HepG2 (cell line): Measurements from ENCODE around the gene AKAP1. TPM values are rescaled to one million over a fixed set of nuclear protein-coding genes. Genes with fewer than 3 reads are reported as not detected.

Source experiments
- BHLHE40 ChIP-seq: IDR thresholded peaks from 2 replicates; pipeline ENCODE4 v1.6.1; 2011; ENCODE audit warnings: low read length, improper control_type of control experiment
- ETV5 ChIP-seq: IDR thresholded peaks from 2 replicates; pipeline ENCODE4 v1.6.1; 2018; ENCODE audit warnings: missing biosample characterization, missing genetic modification reagents, inconsistent platforms, borderline replicate concordance
- GABPA ChIP-seq, 2 experiments: IDR thresholded peaks; 2 replicates each; pipeline ENCODE4 v1.6.1; 2011 to 2016; ENCODE audit warnings: low read depth in 2 of 2, low read length in 1 of 2, missing biosample characterization in 1 of 2, missing genetic modification characterization in 1 of 2
- HNRNPLL ChIP-seq: fragments of 200-400 bp; formaldehyde crosslinking; IDR thresholded peaks from 2 replicates; pipeline ENCODE4 v1.6.1; 2017; ENCODE audit warnings: mild to moderate bottlenecking, low read depth, low read length; ENCODE audit not compliant: poor library complexity, severe bottlenecking
- HOXA9 ChIP-seq: sonication (generic); formaldehyde crosslinking; IDR thresholded peaks from 2 replicates; pipeline ENCODE4 v1.8.1; 2022; ENCODE audit warnings: missing genetic modification reagents, mild to moderate bottlenecking, moderate library complexity, borderline replicate concordance
- KDM5A ChIP-seq: fragments of 200-600 bp; sonication (generic); IDR thresholded peaks from 2 replicates; pipeline ENCODE4 v1.7.0; 2018; ENCODE audit warnings: antibody characterized with exemption, mild to moderate bottlenecking, low read length, borderline replicate concordance
- NFATC3 ChIP-seq: sonication (generic); formaldehyde crosslinking; IDR thresholded peaks from 2 replicates; pipeline ENCODE4 v1.5.1; 2020; ENCODE audit warnings: mild to moderate bottlenecking, missing genetic modification reagents
- REL ChIP-seq: sonication (generic); formaldehyde crosslinking; conservative IDR thresholded peaks from 2 replicates; pipeline ENCODE4 v1.8.0; 2022; ENCODE audit warnings: mild to moderate bottlenecking, missing genetic modification reagents, moderate library complexity
- SAFB2 ChIP-seq: sonication (generic); formaldehyde crosslinking; IDR thresholded peaks from 2 replicates; pipeline ENCODE4 v1.5.1; 2020; ENCODE audit warnings: missing genetic modification reagents, low read depth, mild to moderate bottlenecking, borderline replicate concordance
- TAF15 ChIP-seq: fragments of 200-400 bp; formaldehyde crosslinking; IDR thresholded peaks from one replicate; pipeline ENCODE4 v1.6.1; 2018; ENCODE audit warnings: mild to moderate bottlenecking, low read depth, low read length; ENCODE audit not compliant: poor library complexity, severe bottlenecking
- ZFP36 ChIP-seq: fragments of 150-350 bp; IDR thresholded peaks from 2 replicates; pipeline ENCODE4 v1.6.1; 2018; ENCODE audit warnings: borderline replicate concordance, low read length, low read depth; ENCODE audit not compliant: partially characterized antibody
- ZNF570 ChIP-seq: sonication (generic); formaldehyde crosslinking; IDR thresholded peaks from 2 replicates; pipeline ENCODE4 v1.4.0; 2020; ENCODE audit warnings: mild to moderate bottlenecking, missing genetic modification reagents, borderline replicate concordance
- ZNF768 ChIP-seq: sonication (generic); formaldehyde crosslinking; IDR thresholded peaks from 2 replicates; pipeline ENCODE4 v1.4.0; 2020; ENCODE audit warnings: missing genetic modification reagents
- polyA plus RNA-seq, 8 experiments: library from polyadenylated mRNA; depleted of rRNA in 3 of 8; stranded (reverse) in 7 of 8; unstranded in 1 of 8; fragments of >200 nt; fragmentation: Illumina TruSeq in 4 of 8; extraction: Trizol in 4 of 8; gene quantifications; 2 replicates each; pipeline versions ENCODE4 v1.2.1 to v1.2.3, GENCODE V29; 2011 to 2016; ENCODE audit warnings: low read depth in 4 of 8, missing spikeins in 1 of 8, mixed read lengths in 1 of 8; ENCODE audit not compliant: insufficient read depth in 1 of 8
- total RNA-seq, 5 experiments: library from RNA; depleted of rRNA; stranded (reverse); fragments of >200 nt; fragmentation: Illumina TruSeq; extraction: Trizol; gene quantifications; 2 replicates each; pipeline ENCODE4 v1.2.3, GENCODE V29; 2016; ENCODE audit warnings: low read depth in 1 of 5
- TF ChIP-seq, protein P1 (sequence below): sonication (generic); formaldehyde crosslinking; IDR thresholded peaks from one replicate; pipeline ENCODE4 v1.5.1; 2020; ENCODE audit warnings: mild to moderate bottlenecking, missing genetic modification reagents; ENCODE audit errors: not compliant biosample characterization
- TF ChIP-seq, protein P2 (sequence below): sonication (generic); formaldehyde crosslinking; IDR thresholded peaks from 2 replicates; pipeline ENCODE4 v1.4.0; 2020; ENCODE audit warnings: mild to moderate bottlenecking, missing genetic modification reagents
- TF ChIP-seq, protein P3 (sequence below): IDR thresholded peaks from 2 replicates; pipeline ENCODE4 v1.6.1; 2016; ENCODE audit warnings: missing biosample characterization, missing genetic modification reagents, low read depth
- TF ChIP-seq, protein P4 (sequence below): sonication (generic); formaldehyde crosslinking; conservative IDR thresholded peaks from 2 replicates; pipeline ENCODE4 v1.4.0; 2020; ENCODE audit warnings: missing genetic modification reagents

Gene AKAP1
- total and polyA plus RNA-seq, 2 of the 13 experiments (the other 11 are each of a cell fraction or from before 2014, with no cell fraction given): 101 to 131 TPM

DNA sequence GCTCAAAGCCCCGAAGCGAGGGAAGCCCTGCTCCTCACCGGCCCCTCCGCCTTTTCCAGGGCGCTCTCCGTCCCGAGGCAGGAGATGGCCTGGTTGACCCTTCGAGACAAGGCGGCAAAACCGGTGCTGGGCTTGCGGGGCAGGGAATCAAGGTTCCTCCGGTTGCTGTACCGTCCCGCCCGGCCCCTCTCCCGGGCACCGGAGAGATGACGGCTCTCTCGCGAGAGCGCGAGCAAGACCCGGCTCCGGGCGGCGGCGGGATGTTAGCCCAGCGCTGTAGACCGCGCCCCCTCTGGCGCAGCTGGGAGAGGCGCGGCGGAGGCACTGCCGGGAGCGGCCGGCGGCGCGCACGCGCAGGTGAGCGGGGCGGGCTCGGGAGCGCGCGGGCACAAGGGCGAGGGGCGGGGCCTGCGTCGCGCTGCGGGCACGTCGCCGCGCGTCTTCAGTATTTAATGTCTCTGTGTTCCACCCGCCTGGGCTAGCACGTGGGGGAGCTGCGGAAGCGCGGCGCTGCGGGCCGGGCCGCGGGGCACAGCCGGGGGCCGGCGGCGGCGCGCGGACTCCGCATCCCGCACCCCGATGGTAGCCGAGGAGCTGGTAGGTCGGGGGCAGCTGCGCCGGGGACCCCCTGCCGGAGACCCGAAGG is at the start of gene AKAP1 (continued):
- TF ChIP-seq, protein P1, sequence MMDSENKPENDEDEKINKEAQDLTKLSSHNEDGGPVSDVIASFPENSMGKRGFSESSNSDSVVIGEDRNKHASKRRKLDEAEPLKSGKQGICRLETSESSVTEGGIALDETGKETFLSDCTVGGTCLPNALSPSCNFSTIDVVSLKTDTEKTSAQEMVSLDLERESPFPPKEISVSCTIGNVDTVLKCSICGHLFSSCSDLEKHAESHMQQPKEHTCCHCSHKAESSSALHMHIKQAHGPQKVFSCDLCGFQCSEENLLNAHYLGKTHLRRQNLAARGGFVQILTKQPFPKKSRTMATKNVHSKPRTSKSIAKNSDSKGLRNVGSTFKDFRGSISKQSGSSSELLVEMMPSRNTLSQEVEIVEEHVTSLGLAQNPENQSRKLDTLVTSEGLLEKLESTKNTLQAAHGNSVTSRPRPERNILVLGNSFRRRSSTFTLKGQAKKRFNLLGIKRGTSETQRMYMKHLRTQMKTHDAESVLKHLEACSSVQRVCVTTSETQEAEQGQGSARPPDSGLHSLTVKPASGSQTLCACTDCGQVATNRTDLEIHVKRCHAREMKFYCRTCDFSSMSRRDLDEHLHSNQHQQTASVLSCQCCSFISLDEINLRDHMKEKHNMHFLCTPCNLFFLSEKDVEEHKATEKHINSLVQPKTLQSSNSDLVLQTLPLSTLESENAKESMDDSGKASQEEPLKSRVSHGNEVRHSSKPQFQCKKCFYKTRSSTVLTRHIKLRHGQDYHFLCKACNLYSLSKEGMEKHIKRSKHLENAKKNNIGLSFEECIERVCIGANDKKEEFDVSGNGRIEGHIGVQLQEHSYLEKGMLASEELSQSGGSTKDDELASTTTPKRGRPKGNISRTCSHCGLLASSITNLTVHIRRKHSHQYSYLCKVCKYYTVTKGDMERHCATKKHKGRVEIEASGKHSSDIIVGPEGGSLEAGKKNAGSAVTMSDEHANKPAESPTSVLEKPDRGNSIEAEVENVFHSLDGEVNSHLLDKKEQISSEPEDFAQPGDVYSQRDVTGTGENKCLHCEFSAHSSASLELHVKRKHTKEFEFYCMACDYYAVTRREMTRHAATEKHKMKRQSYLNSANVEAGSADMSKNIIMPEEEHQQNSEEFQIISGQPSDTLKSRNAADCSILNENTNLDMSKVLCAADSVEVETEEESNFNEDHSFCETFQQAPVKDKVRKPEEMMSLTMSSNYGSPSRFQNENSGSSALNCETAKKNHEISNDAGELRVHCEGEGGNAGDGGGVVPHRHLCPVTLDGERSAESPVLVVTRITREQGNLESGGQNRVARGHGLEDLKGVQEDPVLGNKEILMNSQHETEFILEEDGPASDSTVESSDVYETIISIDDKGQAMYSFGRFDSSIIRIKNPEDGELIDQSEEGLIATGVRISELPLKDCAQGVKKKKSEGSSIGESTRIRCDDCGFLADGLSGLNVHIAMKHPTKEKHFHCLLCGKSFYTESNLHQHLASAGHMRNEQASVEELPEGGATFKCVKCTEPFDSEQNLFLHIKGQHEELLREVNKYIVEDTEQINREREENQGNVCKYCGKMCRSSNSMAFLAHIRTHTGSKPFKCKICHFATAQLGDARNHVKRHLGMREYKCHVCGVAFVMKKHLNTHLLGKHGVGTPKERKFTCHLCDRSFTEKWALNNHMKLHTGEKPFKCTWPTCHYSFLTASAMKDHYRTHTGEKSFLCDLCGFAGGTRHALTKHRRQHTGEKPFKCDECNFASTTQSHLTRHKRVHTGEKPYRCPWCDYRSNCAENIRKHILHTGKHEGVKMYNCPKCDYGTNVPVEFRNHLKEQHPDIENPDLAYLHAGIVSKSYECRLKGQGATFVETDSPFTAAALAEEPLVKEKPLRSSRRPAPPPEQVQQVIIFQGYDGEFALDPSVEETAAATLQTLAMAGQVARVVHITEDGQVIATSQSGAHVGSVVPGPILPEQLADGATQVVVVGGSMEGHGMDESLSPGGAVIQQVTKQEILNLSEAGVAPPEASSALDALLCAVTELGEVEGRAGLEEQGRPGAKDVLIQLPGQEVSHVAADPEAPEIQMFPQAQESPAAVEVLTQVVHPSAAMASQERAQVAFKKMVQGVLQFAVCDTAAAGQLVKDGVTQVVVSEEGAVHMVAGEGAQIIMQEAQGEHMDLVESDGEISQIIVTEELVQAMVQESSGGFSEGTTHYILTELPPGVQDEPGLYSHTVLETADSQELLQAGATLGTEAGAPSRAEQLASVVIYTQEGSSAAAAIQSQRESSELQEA (CRISPR knock-in tag): no peak
- no peak for TF ChIP-seq TAF15
- TF ChIP-seq BHLHE40: no peak
- peak; percentile 96 for TF ChIP-seq SAFB2 (CRISPR knock-in tag)
- TF ChIP-seq, protein P2, sequence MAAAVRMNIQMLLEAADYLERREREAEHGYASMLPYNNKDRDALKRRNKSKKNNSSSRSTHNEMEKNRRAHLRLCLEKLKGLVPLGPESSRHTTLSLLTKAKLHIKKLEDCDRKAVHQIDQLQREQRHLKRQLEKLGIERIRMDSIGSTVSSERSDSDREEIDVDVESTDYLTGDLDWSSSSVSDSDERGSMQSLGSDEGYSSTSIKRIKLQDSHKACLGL (CRISPR knock-in tag): no peak; the same call in 1 of the 2 replicates
- TF ChIP-seq ZNF768 (CRISPR knock-in tag): peak; percentile 39; the same call in 1 of the 2 replicates
- no peak for TF ChIP-seq NFATC3 (CRISPR knock-in tag)
- TF ChIP-seq ETV5: no peak
- peak; percentile 63 for TF ChIP-seq HNRNPLL
- no peak for TF ChIP-seq ZNF570 (CRISPR knock-in tag)
- TF ChIP-seq HOXA9 (CRISPR knock-in tag): no peak
- TF ChIP-seq ZFP36: no peak
- TF ChIP-seq, protein P3, sequence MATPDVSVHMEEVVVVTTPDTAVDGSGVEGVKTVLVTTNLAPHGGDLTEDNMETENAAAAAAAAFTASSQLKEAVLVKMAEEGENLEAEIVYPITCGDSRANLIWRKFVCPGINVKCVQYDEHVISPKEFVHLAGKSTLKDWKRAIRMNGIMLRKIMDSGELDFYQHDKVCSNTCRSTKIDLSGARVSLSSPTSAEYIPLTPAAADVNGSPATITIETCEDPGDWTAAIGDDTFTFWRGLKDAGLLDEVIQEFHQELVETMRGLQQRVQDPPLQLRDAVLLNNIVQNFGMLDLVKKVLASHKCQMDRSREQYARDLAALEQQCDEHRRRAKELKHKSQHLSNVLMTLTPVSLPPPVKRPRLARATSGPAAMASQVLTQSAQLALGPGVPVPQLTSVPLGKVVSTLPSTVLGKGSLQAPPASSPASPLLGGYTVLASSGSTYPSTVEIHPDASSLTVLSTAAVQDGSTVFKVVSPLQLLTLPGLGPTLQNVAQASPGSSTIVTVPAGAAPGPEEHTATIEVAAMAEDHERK: no peak; the same call in 1 of the 2 replicates
- no peak for TF ChIP-seq GABPA (IDR thresholded peaks at IDR 0.05; ENCODE audit: low read depth, low read length)
- TF ChIP-seq GABPA (CRISPR knock-in tag; IDR thresholded peaks at IDR 0.05; ENCODE audit: low read depth): peak; percentile 44; the same call in 1 of the 2 replicates
- peak; percentile 86 for TF ChIP-seq KDM5A
- TF ChIP-seq, protein P4, sequence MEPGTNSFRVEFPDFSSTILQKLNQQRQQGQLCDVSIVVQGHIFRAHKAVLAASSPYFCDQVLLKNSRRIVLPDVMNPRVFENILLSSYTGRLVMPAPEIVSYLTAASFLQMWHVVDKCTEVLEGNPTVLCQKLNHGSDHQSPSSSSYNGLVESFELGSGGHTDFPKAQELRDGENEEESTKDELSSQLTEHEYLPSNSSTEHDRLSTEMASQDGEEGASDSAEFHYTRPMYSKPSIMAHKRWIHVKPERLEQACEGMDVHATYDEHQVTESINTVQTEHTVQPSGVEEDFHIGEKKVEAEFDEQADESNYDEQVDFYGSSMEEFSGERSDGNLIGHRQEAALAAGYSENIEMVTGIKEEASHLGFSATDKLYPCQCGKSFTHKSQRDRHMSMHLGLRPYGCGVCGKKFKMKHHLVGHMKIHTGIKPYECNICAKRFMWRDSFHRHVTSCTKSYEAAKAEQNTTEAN (CRISPR knock-in tag): peak; percentile 62; the same call in 1 of the 2 replicates
- no peak for TF ChIP-seq REL (CRISPR knock-in tag)
